ENCODE measurements around the gene MACROH2A1.

- no peak for TF ChIP-seq CDX4 (CRISPR knock-in tag; IDR thresholded peaks at IDR 0.05; ENCODE audit: borderline replicate concordance)
- TF ChIP-seq, protein P1, sequence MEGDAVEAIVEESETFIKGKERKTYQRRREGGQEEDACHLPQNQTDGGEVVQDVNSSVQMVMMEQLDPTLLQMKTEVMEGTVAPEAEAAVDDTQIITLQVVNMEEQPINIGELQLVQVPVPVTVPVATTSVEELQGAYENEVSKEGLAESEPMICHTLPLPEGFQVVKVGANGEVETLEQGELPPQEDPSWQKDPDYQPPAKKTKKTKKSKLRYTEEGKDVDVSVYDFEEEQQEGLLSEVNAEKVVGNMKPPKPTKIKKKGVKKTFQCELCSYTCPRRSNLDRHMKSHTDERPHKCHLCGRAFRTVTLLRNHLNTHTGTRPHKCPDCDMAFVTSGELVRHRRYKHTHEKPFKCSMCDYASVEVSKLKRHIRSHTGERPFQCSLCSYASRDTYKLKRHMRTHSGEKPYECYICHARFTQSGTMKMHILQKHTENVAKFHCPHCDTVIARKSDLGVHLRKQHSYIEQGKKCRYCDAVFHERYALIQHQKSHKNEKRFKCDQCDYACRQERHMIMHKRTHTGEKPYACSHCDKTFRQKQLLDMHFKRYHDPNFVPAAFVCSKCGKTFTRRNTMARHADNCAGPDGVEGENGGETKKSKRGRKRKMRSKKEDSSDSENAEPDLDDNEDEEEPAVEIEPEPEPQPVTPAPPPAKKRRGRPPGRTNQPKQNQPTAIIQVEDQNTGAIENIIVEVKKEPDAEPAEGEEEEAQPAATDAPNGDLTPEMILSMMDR (IDR thresholded peaks at IDR 0.05): no peak
- TF ChIP-seq RELA (CRISPR knock-in tag; IDR thresholded peaks at IDR 0.05; ENCODE audit: borderline replicate concordance): no peak
- no peak for TF ChIP-seq ESRRA (CRISPR knock-in tag; IDR thresholded peaks at IDR 0.05; ENCODE audit: borderline replicate concordance)
- TF ChIP-seq, protein P2, sequence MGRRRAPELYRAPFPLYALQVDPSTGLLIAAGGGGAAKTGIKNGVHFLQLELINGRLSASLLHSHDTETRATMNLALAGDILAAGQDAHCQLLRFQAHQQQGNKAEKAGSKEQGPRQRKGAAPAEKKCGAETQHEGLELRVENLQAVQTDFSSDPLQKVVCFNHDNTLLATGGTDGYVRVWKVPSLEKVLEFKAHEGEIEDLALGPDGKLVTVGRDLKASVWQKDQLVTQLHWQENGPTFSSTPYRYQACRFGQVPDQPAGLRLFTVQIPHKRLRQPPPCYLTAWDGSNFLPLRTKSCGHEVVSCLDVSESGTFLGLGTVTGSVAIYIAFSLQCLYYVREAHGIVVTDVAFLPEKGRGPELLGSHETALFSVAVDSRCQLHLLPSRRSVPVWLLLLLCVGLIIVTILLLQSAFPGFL (CRISPR knock-in tag; IDR thresholded peaks at IDR 0.05; ENCODE audit: borderline replicate concordance): no peak
- TF ChIP-seq ATF3 (CRISPR knock-in tag; conservative IDR thresholded peaks at IDR 0.05): no peak
Measured at GRCh38 chr5:135400866-135401265, 1.8 kb upstream of the MACROH2A1 start.
